ENCODE measurements around the gene PPIL3.

DNA sequence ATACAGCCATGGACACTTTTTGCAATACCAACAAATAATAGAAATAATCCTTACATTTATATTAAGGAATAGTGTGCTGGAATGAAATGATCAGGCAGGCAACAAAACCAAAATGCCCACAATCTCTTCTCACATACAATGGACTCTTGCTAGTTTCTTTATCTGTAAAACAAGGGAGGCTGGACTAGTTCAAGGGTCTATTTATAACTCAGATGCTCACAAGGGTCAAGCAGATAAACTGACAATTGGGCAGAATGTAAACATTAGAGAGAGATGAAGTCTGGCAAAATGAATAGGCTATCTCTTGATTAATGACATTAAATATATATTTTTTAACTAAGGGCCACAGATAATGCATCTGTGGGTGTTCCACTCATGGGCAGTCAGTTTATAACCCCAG lies 11.4 kb downstream of the PPIL3 start:
- TF ChIP-seq, protein P1, sequence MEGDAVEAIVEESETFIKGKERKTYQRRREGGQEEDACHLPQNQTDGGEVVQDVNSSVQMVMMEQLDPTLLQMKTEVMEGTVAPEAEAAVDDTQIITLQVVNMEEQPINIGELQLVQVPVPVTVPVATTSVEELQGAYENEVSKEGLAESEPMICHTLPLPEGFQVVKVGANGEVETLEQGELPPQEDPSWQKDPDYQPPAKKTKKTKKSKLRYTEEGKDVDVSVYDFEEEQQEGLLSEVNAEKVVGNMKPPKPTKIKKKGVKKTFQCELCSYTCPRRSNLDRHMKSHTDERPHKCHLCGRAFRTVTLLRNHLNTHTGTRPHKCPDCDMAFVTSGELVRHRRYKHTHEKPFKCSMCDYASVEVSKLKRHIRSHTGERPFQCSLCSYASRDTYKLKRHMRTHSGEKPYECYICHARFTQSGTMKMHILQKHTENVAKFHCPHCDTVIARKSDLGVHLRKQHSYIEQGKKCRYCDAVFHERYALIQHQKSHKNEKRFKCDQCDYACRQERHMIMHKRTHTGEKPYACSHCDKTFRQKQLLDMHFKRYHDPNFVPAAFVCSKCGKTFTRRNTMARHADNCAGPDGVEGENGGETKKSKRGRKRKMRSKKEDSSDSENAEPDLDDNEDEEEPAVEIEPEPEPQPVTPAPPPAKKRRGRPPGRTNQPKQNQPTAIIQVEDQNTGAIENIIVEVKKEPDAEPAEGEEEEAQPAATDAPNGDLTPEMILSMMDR (IDR thresholded peaks at IDR 0.05; ENCODE audit: borderline replicate concordance, extremely low read depth, low read length, poor library complexity, severe bottlenecking): no peak
- TF ChIP-seq EZH2 (IDR thresholded peaks at IDR 0.05; ENCODE audit: borderline replicate concordance, low read depth, low read length, severe bottlenecking): no peak

All from DND-41 (cell line).